Measurements from ENCODE around the gene TAF11L3. TPM values are rescaled to one million over a fixed set of nuclear protein-coding genes. Genes with fewer than 3 reads are reported as not detected.
"Not testable (repeated sequence)": the region's sequence is repeated elsewhere in the genome, so short reads cannot be mapped to it uniquely, and the experiment has no call there.

TAF11L3 gene
- total RNA-seq (2022), result not detected in 2 replicates
- not detected for Bru-seq, nascent RNA
- not detected for BruChase-seq, experiment 1, labeled RNA remaining after a 2-hour chase
- BruChase-seq, experiment 2, labeled RNA remaining after a 6-hour chase, result not detected
- long read RNA-seq, result 0 reads

DNA sequence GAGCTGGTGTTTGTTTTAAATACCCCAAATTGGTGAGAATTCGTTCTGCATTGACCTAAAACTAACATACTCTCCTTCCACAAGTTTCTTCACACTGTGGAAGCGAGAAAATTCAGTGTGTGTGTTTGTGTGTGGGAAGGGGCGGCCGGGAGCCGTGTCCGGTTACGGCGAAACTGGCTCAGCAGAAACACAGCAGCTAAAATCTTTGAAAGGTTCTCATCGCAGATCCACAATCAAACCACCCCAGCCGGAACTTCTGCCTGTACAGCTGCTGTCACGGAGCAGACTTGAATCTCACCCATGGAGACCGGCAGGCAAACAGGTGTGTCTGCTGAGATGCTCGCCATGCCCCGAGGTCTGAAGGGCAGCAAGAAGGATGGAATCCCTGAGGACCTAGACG is at the start of gene TAF11L3:
Gene TAF11L3 (plus strand): TSS at position 301 of the 400 bp plus-strand sequence.
- H3K4me3 Mint-ChIP-seq (ENCODE audit: unreplicated experiment); H3K27me3 ChIP-seq (replicated peaks; ENCODE audit: control insufficient read depth, insufficient read depth, low read length); H3K4me1 Mint-ChIP-seq (ENCODE audit: low read depth, unreplicated experiment); BruUV-seq (replicated peaks); H3K36me3 Mint-ChIP-seq (ENCODE audit: insufficient read depth, unreplicated experiment); intact Hi-C loops (cut with micrococcal nuclease; ENCODE audit: unreplicated experiment); H3K36me3 ChIP-seq (ENCODE audit: control insufficient read depth, insufficient read depth, low read length); H3K4me3 ChIP-seq (ENCODE audit: low read depth, low read length); H3K27me3 Mint-ChIP-seq (ENCODE audit: insufficient read depth, unreplicated experiment); H3K27ac Mint-ChIP-seq (ENCODE audit: unreplicated experiment); H3K9me3 ChIP-seq; H3K9me3 Mint-ChIP-seq (ENCODE audit: unreplicated experiment); DNase-seq; H3K4me1 ChIP-seq; POLR2A ChIA-PET; CTCF ChIA-PET: not testable (repeated sequence)

DNA sequence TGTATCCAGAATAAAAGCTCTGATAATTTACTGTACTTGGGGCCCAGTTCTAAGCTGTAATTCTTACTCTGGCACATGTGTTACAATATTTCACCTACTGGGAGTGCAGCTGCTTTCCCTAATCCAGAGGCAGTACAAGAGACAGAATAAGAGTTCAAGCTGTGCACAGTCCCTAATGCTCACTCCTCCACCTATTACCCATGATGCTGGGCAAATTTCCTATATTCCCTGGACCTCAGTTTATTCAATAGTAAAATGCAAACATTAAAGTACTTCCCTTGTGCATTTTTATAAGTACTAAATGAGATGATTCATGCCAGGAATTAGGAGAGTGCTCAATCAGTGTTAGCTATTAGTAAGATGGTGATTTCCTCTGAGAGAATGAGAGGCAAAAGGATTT is 48.1 kb upstream of the TAF11L3 start:
- BruUV-seq (replicated peaks), result no TSS peak
- H3K36me3 ChIP-seq (ENCODE audit: control insufficient read depth, insufficient read depth, low read length), result no peaks in the 10 kb centered on the region
- no peak overlapping the region for H3K4me3 ChIP-seq (ENCODE audit: low read depth, low read length)
- Mint-ChIP-seq H3K36me3 (ENCODE audit: insufficient read depth, unreplicated experiment) (no peaks in the 10 kb centered on the region), H3K4me1 (ENCODE audit: low read depth, unreplicated experiment) (no peaks in the 10 kb centered on the region), H3K4me3 (ENCODE audit: unreplicated experiment) (no peak overlapping the region), H3K27ac (ENCODE audit: unreplicated experiment) (no peak overlapping the region), H3K9me3 (ENCODE audit: unreplicated experiment) (no peaks in the 10 kb centered on the region), H3K27me3 (ENCODE audit: insufficient read depth, unreplicated experiment) (peaks cover 11% of the 10 kb centered on the region)
- intact Hi-C loops (cut with micrococcal nuclease; ENCODE audit: unreplicated experiment), result no loop called here
- no peaks in the 10 kb centered on the region for H3K9me3 ChIP-seq
- no peak for DNase-seq
- H3K4me1 ChIP-seq, result no peaks in the 10 kb centered on the region
- CTCF ChIA-PET, result no interaction called here
- POLR2A ChIA-PET, result no interaction called here
- TF ChIP-seq, protein P1, sequence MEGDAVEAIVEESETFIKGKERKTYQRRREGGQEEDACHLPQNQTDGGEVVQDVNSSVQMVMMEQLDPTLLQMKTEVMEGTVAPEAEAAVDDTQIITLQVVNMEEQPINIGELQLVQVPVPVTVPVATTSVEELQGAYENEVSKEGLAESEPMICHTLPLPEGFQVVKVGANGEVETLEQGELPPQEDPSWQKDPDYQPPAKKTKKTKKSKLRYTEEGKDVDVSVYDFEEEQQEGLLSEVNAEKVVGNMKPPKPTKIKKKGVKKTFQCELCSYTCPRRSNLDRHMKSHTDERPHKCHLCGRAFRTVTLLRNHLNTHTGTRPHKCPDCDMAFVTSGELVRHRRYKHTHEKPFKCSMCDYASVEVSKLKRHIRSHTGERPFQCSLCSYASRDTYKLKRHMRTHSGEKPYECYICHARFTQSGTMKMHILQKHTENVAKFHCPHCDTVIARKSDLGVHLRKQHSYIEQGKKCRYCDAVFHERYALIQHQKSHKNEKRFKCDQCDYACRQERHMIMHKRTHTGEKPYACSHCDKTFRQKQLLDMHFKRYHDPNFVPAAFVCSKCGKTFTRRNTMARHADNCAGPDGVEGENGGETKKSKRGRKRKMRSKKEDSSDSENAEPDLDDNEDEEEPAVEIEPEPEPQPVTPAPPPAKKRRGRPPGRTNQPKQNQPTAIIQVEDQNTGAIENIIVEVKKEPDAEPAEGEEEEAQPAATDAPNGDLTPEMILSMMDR (IDR thresholded peaks at IDR 0.05; ENCODE audit: insufficient read depth in 1 of 2, low read depth in 1 of 2, low read length in 1 of 2, severe bottlenecking in 1 of 2, unreplicated experiment in 1 of 2), result no peak
- no peaks in the 10 kb centered on the region for H3K27me3 ChIP-seq (replicated peaks; ENCODE audit: control insufficient read depth, insufficient read depth, low read length)

DNA sequence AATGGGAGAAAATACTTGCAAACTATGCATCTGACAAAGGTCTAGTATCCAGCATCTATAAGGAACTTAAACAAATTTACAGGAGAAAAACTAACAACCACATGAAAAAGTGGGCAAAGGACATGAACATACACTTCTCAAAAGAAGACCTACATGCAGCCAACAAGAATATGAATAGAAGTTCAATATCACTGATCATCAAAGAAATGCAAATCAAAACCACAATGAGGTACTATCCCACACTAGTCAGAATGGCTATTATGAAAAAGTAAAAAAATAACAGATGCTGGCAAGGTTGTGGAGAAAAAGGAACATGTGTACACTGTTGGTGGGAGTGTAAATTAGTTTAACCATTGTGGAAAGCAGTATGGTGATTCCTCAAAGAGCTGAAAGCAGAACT is 43.1 kb upstream of the TAF11L3 start:
- BruUV-seq (replicated peaks); H3K4me3 ChIP-seq (ENCODE audit: low read depth, low read length); H3K9me3 Mint-ChIP-seq (ENCODE audit: unreplicated experiment); H3K36me3 Mint-ChIP-seq (ENCODE audit: insufficient read depth, unreplicated experiment); H3K4me1 Mint-ChIP-seq (ENCODE audit: low read depth, unreplicated experiment); intact Hi-C loops (cut with micrococcal nuclease; ENCODE audit: unreplicated experiment); H3K27me3 Mint-ChIP-seq (ENCODE audit: insufficient read depth, unreplicated experiment); H3K4me3 Mint-ChIP-seq (ENCODE audit: unreplicated experiment); CTCF ChIA-PET; H3K36me3 ChIP-seq (ENCODE audit: control insufficient read depth, insufficient read depth, low read length); H3K27me3 ChIP-seq (replicated peaks; ENCODE audit: control insufficient read depth, insufficient read depth, low read length); H3K9me3 ChIP-seq; H3K27ac Mint-ChIP-seq (ENCODE audit: unreplicated experiment); H3K4me1 ChIP-seq; DNase-seq; POLR2A ChIA-PET: not testable (repeated sequence)

DNA sequence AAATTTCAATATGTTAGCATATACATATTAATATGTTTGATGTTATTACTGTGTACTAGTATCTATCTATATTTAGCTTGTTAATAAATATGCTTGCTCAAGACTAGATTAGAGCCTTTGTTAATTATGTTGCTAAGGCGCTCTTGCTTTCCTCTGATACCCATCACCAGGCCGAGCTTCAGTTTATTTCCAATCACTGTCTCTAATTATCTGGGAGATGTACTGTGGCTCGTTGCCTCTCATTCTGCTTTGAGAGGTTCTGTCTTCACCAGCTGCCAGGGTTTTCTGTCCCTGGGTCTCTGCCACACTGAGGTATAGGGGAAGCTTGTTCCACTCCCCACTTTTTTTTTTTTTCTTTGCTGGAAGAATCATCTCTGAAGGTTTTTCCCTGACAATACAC is 41.1 kb upstream of the TAF11L3 start:
- H3K36me3 Mint-ChIP-seq (ENCODE audit: insufficient read depth, unreplicated experiment), result no peaks in the 10 kb centered on the region
- peaks cover 6% of the 10 kb centered on the region for H3K27me3 Mint-ChIP-seq (ENCODE audit: insufficient read depth, unreplicated experiment)
- no peaks in the 10 kb centered on the region; the same call in 1 of the 2 replicates for H3K27me3 ChIP-seq (replicated peaks; ENCODE audit: control insufficient read depth, insufficient read depth, low read length)
- no TSS peak for BruUV-seq (replicated peaks)
- no peak overlapping the region for H3K27ac Mint-ChIP-seq (ENCODE audit: unreplicated experiment)
- H3K36me3 ChIP-seq (ENCODE audit: control insufficient read depth, insufficient read depth, low read length), result no peaks in the 10 kb centered on the region
- ChIA-PET CTCF (no interaction called here), POLR2A (no interaction called here)
- TF ChIP-seq, protein P1 (IDR thresholded peaks at IDR 0.05; ENCODE audit: insufficient read depth in 1 of 2, low read depth in 1 of 2, low read length in 1 of 2, severe bottlenecking in 1 of 2, unreplicated experiment in 1 of 2), result no peak
- intact Hi-C loops (cut with micrococcal nuclease; ENCODE audit: unreplicated experiment), result no loop called here
- H3K4me3 Mint-ChIP-seq (ENCODE audit: unreplicated experiment), result no peak overlapping the region
- no peak for DNase-seq
- no peaks in the 10 kb centered on the region for H3K9me3 Mint-ChIP-seq (ENCODE audit: unreplicated experiment)
- H3K4me1 Mint-ChIP-seq (ENCODE audit: low read depth, unreplicated experiment), result peaks cover 7% of the 10 kb centered on the region
- H3K9me3 ChIP-seq, result no peaks in the 10 kb centered on the region
- H3K4me1 ChIP-seq, result no peaks in the 10 kb centered on the region
- H3K4me3 ChIP-seq (ENCODE audit: low read depth, low read length), result no peak overlapping the region

All from Caco-2 (cell line).